Subcutaneous adipose tissue (tissue), 4 donors: Measurements from ENCODE around the gene LRRC4. TPM values are rescaled to one million over a fixed set of nuclear protein-coding genes. Genes with fewer than 3 reads are reported as not detected.

Source experiments
- total RNA-seq, 4 donors: library from RNA; depleted of rRNA; stranded (reverse); fragments of >200 nt; gene quantifications; one replicate each; pipeline ENCODE4 v1.1.0, GENCODE V29; 2016
- TF ChIP-seq, protein P1 (sequence below): fragments of 450-650 bp; IDR thresholded peaks from one replicate; pipeline ENCODE4 v1.5.1; 2016; ENCODE audit warnings: low read depth, mild to moderate bottlenecking, control low read depth, antibody characterized with exemption, moderate library complexity

Gene LRRC4
- total RNA-seq, 4 donors from 2014 or later = 1.0 to 2.4 (median 1.8) TPM

DNA sequence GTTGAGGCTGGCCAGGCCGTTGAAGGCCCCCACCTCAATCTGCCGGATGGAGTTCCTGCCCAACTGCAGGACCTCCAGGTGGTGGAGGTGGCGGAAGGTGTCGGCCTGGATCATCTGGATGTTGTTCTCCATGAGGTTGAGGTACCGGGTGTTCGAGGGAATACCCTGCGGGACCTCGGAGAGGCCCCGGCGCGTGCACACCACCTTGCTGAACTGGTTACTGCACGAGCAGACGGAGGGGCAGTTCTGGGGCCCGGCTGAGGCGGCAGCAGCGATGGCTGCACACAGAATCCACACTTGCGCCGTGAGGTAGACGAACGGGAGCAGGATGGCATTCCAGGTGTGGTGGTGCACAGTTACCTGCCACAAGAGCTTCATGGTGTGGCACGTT is 979 bp downstream of the LRRC4 start:
- TF ChIP-seq, protein P1, sequence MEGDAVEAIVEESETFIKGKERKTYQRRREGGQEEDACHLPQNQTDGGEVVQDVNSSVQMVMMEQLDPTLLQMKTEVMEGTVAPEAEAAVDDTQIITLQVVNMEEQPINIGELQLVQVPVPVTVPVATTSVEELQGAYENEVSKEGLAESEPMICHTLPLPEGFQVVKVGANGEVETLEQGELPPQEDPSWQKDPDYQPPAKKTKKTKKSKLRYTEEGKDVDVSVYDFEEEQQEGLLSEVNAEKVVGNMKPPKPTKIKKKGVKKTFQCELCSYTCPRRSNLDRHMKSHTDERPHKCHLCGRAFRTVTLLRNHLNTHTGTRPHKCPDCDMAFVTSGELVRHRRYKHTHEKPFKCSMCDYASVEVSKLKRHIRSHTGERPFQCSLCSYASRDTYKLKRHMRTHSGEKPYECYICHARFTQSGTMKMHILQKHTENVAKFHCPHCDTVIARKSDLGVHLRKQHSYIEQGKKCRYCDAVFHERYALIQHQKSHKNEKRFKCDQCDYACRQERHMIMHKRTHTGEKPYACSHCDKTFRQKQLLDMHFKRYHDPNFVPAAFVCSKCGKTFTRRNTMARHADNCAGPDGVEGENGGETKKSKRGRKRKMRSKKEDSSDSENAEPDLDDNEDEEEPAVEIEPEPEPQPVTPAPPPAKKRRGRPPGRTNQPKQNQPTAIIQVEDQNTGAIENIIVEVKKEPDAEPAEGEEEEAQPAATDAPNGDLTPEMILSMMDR = no peak

DNA sequence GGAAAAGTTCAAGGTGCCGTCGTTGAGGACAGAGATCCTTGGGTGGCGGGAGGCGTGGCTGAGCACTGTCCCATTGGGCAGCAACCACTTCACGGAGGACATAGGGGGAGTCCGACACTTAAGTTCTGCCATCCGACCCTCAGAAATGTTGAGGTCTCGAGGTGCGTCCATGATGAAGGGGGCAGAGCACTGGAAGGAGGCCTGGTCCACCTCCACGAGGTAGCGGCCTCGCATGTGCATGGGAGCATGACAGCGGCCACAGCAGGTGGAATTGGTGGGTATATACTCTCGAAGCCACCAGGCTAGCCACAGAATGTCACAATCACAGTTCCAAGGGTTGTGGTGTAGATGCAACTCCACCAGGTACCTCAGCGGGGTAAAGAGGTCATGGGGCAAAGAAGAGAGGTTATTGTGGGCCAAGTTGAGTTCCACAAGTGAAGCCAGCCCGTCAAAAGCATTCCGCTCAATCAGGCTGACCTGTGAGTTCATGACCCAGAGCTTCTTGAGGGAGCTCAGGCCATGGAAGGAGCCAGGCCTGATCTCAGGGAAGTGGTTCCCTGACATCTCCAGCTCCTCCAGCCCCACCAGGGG is 1.7 kb downstream of the LRRC4 start:
- TF ChIP-seq, protein P1 = no peak

DNA sequence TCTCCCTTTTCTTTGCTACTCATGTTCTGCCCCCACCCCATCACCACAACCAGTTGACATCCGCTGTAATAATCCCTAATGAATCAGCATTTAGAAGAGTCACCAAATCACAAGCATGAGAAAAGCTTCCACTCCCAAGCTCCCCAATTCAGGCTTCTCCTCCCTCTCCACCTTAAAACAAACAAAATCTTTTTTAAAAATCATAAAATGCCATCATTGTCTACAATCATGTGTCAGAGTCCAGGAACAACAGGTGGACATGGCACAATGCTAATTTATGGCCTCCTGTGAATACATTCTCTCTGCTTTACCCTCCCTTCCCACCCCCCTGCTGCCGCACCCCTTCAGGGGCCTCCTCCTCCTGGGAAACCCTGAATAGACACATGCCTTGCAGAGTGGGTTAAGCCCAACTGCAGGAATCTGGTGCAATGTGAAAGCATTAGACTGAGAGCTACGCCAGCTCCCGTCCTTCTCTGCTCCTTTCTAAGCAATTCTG is 3.7 kb downstream of the LRRC4 start:
- TF ChIP-seq, protein P1 = no peak

DNA sequence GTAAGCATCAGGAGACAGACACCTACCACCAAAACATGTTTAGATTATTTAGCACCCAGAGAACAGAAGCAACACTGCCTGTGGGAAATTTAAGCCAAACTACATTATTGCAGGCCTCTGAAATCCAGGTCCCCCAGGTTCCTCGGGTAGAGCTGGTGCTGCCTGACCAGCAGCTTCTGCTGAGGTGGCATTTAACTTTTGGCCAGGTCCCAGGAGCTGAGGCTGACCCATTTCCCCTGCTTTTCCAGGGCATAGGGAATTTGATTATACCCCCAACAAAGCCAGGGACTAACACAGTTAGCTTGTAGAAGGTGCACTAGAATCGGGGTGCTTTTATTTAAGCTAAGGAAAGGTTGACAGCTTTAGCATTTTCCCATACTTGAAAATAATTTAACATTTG is 4.7 kb downstream of the LRRC4 start:
- TF ChIP-seq, protein P1 = no peak

DNA sequence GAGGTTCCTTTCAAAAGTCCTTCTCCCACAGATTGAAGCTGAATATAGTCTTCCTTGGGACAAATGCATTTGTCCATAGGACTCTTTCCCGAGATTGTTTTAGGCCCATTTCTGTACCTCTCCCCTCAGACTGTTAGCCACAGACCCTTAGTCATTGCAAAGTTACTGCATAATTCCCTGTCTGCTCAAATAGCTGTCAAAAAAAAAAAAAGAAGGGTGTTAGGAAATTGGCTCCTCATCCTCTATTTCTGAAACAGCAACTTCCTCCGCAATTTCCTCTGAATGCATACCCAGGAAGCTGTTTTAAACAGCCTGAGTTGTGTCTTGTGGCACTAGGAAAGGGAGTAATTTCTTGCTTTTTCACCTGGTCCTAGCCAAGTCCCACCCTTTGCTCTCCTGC is 5.4 kb downstream of the LRRC4 start:
- TF ChIP-seq, protein P1 = no peak

DNA sequence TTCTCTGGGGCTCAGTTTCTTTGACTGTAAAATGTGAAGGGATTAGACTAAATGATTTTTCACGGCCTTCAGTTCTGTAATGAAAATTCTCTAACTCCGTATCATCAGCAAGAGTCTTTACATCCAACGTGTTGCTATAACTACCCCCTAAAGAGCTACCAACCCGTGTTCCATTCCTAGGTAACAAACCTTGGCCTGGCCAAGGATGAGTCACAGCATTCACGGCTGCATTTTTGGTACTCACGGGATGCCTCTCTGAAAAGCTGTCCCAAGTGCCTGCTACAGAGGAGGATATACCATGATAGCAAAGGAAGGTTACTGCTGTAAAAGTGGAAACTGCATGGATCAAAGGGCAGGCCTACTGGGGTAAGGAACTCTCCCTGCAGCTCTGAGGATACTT is 5.9 kb downstream of the LRRC4 start:
- TF ChIP-seq, protein P1 = no peak

DNA sequence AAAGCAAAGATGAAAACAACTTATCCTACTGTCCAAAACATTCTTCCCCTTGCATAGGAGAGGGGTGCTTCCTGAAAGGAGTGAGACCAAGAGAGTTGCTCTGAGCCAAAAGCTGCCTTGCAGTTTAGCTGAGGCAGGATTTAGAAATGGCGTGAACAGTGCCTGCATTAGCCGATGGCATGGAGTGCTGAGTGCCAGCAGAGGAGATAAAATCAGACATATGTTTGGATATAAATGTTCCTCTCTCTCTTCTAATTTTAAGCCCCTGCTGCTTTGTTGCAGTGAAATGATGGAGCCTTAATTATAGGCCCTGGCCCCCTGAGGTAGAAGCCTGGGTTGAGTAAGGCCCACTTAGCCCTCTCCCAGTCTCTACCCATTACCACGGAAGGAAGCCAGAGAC is 7.1 kb downstream of the LRRC4 start:
- TF ChIP-seq, protein P1 = no peak
